HCT116 (cell line): ENCODE data around the gene STK4. TPM values are rescaled to one million over a fixed set of nuclear protein-coding genes. Genes with fewer than 3 reads are reported as not detected.

ENCODE experiments used
- ATAC-seq: fragments of 200-7000 bp; cut with Tn5 transposase; 2 replicates; pipeline ENCODE4 v1.9.1; 2020; ENCODE audit warnings: mild to moderate bottlenecking, moderate library complexity
- BruUV-seq: library from RNA; stranded (reverse); fragments of 400-500 nt; replicated peaks from 2 replicates; lab custom pipeline; 2021; lab: Mats Ljungman, UMichigan
- CTCF ChIA-PET: fragments of 300-600 bp; sonication (Branson Sonifier 250); formaldehyde crosslinking; loops from one replicate; lab custom pipeline; 2021; ENCODE audit warnings: antibody characterized with exemption; lab: Charles Lee
- POLR2A ChIA-PET: fragments of 300-600, 350-600 bp; sonication (Branson Sonifier 250); formaldehyde crosslinking; loops from one replicate; lab custom pipeline; 2021; ENCODE audit warnings: antibody characterized with exemption; lab: Charles Lee
- RAD21 ChIA-PET, 2 experiments: fragments of 300-600 bp; sonication (Branson Sonifier 250); formaldehyde crosslinking; loops; one replicate each; lab custom pipeline; 2023; ENCODE audit warnings: low total read pairs in 2 of 2; ENCODE audit not compliant: uncharacterized antibody in 2 of 2, unreplicated experiment in 2 of 2, low non-redundant PET in 1 of 2; lab: Charles Lee
- DNase-seq: peaks from one replicate; pipeline ENCODE4 v3.0.0-alpha.2; 2010; ENCODE audit warnings: low read depth, low spot score
- H2AFZ ChIP-seq: fragments of 200-600 bp; shearing (Covaris generic), sonication (generic); 2 replicates; pipeline ENCODE4 v1.6.1; 2017; ENCODE audit warnings: low read depth, mixed run types, mixed read lengths, antibody characterized with exemption, low read length; ENCODE audit not compliant: poor library complexity, severe bottlenecking
- H3K27ac ChIP-seq: 2 replicates; pipeline ENCODE4 v1.5.1; 2012; ENCODE audit warnings: low read depth, low read length
- H3K27me3 ChIP-seq: fragments of 200-600 bp; sonication (generic); 2 replicates; pipeline ENCODE4 v1.6.1; 2016; ENCODE audit warnings: mixed run types, low read length, mixed read lengths; ENCODE audit not compliant: insufficient read depth
- H3K36me3 ChIP-seq, 2 experiments: fragments of 200-500 bp in 1 of 2; fragments of 200-600 bp in 1 of 2; sonication (Bioruptor generic) in 1 of 2; sonication (generic) in 1 of 2; 2 replicates each; pipeline versions ENCODE4 v1.5.1 to v1.6.1; 2014 to 2016; ENCODE audit warnings: low read length in 2 of 2, inconsistent platforms in 1 of 2, mixed read lengths in 1 of 2, mixed run types in 1 of 2; ENCODE audit not compliant: insufficient read depth in 2 of 2, control insufficient read depth in 1 of 2
- H3K4me1 ChIP-seq, 2 experiments: fragments of 200-600 bp in 1 of 2; sonication (generic) in 1 of 2; 2 replicates each; pipeline versions ENCODE4 v1.5.1 to v1.6.1; 2012 to 2017; ENCODE audit warnings: low read length in 2 of 2, inconsistent platforms in 1 of 2, mild to moderate bottlenecking in 1 of 2, mixed read lengths in 1 of 2, mixed run types in 1 of 2, moderate library complexity in 1 of 2; ENCODE audit not compliant: insufficient read depth in 2 of 2, control insufficient read depth in 1 of 2
- H3K4me2 ChIP-seq: fragments of 200-600 bp; sonication (generic); 2 replicates; pipeline ENCODE4 v1.6.1; 2017; ENCODE audit warnings: mixed run types, low read length, mixed read lengths
- H3K4me3 ChIP-seq, 2 experiments: fragments of 200-600 bp in 1 of 2; sonication (generic) in 1 of 2; replicated peaks in 1 of 2; 2 replicates each; pipeline ENCODE4 v1.5.1; 2011 to 2016; ENCODE audit warnings: low read length in 2 of 2, control low read depth in 1 of 2, low read depth in 1 of 2, mild to moderate bottlenecking in 1 of 2, mixed read lengths in 1 of 2, mixed run types in 1 of 2
- H3K79me2 ChIP-seq: fragments of 200-600 bp; sonication (generic); 2 replicates; pipeline ENCODE4 v1.6.1; 2017; ENCODE audit warnings: mild to moderate bottlenecking, mixed run types, low read length, moderate library complexity, mixed read lengths; ENCODE audit not compliant: insufficient read depth
- H3K9ac ChIP-seq: fragments of 200-600 bp; sonication (generic); 2 replicates; pipeline ENCODE4 v1.6.1; 2016; ENCODE audit warnings: low read length, mixed read lengths
- H3K9me2 ChIP-seq: fragments of 200-600 bp; sonication (generic), shearing (Covaris generic); 2 replicates; pipeline ENCODE4 v1.6.1; 2017; ENCODE audit warnings: mixed run types, mild to moderate bottlenecking, moderate library complexity; ENCODE audit not compliant: insufficient read depth
- H3K9me3 ChIP-seq, 2 experiments: fragments of 200-500 bp in 1 of 2; fragments of 200-600 bp in 1 of 2; sonication (Bioruptor generic) in 1 of 2; sonication (generic) in 1 of 2; 2 replicates each; pipeline ENCODE4 v1.6.1; 2014 to 2017; ENCODE audit warnings: low read length in 2 of 2, mixed read lengths in 2 of 2, inconsistent platforms in 1 of 2, low read depth in 1 of 2, mild to moderate bottlenecking in 1 of 2, mixed run types in 1 of 2, moderate library complexity in 1 of 2; ENCODE audit not compliant: control insufficient read depth in 1 of 2, insufficient read depth in 1 of 2
- H4K20me1 ChIP-seq: fragments of 200-600 bp; sonication (generic), shearing (Covaris generic); 2 replicates; pipeline ENCODE4 v1.6.1; 2017; ENCODE audit warnings: mixed run types, mild to moderate bottlenecking, moderate library complexity; ENCODE audit not compliant: insufficient read depth
- CBX3 ChIP-seq: IDR thresholded peaks from 2 replicates; pipeline ENCODE4 v1.6.1; 2012; ENCODE audit warnings: low read depth
- POLR2A ChIP-seq: IDR thresholded peaks from 2 replicates; pipeline ENCODE4 v1.7.0; 2011; ENCODE audit warnings: borderline replicate concordance; ENCODE audit not compliant: insufficient read depth, insufficient read length; ENCODE audit errors: extremely low read depth
- RAD21 ChIP-seq: IDR thresholded peaks from 2 replicates; pipeline ENCODE4 v1.6.1; 2012; ENCODE audit warnings: low read depth, mild to moderate bottlenecking
- SIN3A ChIP-seq: IDR thresholded peaks from 2 replicates; pipeline ENCODE4 v1.6.1; 2012; ENCODE audit warnings: low read depth
- ZFX ChIP-seq: fragments of 450-650 bp; IDR thresholded peaks from 2 replicates; pipeline ENCODE4 v1.6.1; 2017
- intact Hi-C: fragments of 100-400 bp; cut with micrococcal nuclease; formaldehyde crosslinking; loops from 2 replicates; pipeline ENCODE4 v1.10.0; 2022
- total RNA-seq: library from RNA; stranded (reverse); gene quantifications from one replicate; pipeline ENCODE4 v1.2.1, GENCODE V29; 2021; ENCODE audit not compliant: unreplicated experiment
- TF ChIP-seq, protein P1 (sequence below): IDR thresholded peaks from 2 replicates; pipeline ENCODE4 v1.6.1; 2012; ENCODE audit warnings: low read depth
- TF ChIP-seq, protein P2 (sequence below): IDR thresholded peaks from 2 replicates; pipeline ENCODE4 v1.6.1; 2011; ENCODE audit warnings: mild to moderate bottlenecking, low read length, moderate library complexity; ENCODE audit not compliant: insufficient replicate concordance; ENCODE audit errors: extremely low read depth

Gene STK4
- total RNA-seq, 1 experiment from 2014 or later = 45.4 TPM

DNA sequence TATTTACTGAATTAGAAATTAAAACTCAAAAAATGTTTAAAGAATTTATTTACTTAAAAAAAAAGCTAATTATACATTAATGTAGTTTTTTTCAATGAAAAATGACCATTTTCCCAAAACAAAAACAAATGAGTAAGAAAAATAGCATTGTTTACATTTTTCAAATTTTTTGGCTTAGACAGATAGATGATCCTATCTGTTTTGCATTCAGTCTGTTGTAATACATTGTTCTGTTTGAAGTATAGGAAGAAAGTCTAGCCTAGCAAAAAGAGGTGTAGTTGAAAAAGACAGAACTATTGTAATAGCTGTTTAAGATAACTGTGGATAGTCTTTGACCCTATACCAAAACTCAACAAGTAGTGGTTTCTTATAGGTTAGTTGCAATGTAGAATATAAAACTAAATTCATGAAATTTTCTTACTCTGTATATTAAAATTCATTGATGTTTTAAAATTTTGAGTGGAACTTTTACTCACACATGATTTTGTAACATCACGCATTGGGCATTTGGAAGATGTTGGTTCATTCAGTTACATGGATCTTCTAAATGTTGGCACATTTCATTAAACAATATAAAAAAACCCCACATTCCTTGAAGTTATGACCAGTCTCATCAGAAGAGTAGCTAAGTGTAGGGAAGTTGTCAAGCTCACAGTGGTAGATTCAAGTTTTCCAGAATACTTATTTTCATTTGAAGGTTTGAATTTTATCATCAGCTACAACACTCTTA lies 72.6 kb downstream of the STK4 start:
- ATAC-seq = no peak
- ChIA-PET CTCF (no interaction called here), RAD21 (no interaction called here), POLR2A (no interaction called here)
- Histone ChIP-seq H3K27ac (no peak overlapping the region), H3K4me3 (no peak overlapping the region), H2AFZ (no peak overlapping the region), H3K9ac (no peak overlapping the region), H3K79me2 (no peaks in the 10 kb centered on the region), H3K9me3 (no peaks in the 10 kb centered on the region), H3K4me1 (peaks cover 40 to 41% of the 10 kb centered on the region in 2 experiments), H3K4me2 (no peak overlapping the region), H3K36me3 (no peaks in the 10 kb centered on the region), H3K9me2 (no peaks in the 10 kb centered on the region), H3K27me3 (no peaks in the 10 kb centered on the region), H4K20me1 (no peaks in the 10 kb centered on the region; the same call in 1 of the 2 replicates)
- TF ChIP-seq RAD21 (no peak), ZFX (no peak), CBX3 (no peak), POLR2A (no peak), SIN3A (no peak)
- TF ChIP-seq, protein P1, sequence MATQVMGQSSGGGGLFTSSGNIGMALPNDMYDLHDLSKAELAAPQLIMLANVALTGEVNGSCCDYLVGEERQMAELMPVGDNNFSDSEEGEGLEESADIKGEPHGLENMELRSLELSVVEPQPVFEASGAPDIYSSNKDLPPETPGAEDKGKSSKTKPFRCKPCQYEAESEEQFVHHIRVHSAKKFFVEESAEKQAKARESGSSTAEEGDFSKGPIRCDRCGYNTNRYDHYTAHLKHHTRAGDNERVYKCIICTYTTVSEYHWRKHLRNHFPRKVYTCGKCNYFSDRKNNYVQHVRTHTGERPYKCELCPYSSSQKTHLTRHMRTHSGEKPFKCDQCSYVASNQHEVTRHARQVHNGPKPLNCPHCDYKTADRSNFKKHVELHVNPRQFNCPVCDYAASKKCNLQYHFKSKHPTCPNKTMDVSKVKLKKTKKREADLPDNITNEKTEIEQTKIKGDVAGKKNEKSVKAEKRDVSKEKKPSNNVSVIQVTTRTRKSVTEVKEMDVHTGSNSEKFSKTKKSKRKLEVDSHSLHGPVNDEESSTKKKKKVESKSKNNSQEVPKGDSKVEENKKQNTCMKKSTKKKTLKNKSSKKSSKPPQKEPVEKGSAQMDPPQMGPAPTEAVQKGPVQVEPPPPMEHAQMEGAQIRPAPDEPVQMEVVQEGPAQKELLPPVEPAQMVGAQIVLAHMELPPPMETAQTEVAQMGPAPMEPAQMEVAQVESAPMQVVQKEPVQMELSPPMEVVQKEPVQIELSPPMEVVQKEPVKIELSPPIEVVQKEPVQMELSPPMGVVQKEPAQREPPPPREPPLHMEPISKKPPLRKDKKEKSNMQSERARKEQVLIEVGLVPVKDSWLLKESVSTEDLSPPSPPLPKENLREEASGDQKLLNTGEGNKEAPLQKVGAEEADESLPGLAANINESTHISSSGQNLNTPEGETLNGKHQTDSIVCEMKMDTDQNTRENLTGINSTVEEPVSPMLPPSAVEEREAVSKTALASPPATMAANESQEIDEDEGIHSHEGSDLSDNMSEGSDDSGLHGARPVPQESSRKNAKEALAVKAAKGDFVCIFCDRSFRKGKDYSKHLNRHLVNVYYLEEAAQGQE = no peak
- TF ChIP-seq, protein P2, sequence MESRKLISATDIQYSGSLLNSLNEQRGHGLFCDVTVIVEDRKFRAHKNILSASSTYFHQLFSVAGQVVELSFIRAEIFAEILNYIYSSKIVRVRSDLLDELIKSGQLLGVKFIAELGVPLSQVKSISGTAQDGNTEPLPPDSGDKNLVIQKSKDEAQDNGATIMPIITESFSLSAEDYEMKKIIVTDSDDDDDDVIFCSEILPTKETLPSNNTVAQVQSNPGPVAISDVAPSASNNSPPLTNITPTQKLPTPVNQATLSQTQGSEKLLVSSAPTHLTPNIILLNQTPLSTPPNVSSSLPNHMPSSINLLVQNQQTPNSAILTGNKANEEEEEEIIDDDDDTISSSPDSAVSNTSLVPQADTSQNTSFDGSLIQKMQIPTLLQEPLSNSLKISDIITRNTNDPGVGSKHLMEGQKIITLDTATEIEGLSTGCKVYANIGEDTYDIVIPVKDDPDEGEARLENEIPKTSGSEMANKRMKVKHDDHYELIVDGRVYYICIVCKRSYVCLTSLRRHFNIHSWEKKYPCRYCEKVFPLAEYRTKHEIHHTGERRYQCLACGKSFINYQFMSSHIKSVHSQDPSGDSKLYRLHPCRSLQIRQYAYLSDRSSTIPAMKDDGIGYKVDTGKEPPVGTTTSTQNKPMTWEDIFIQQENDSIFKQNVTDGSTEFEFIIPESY = no peak
- DNase-seq = no peak
- no TSS peak for BruUV-seq
- intact Hi-C loops = no loop called here
